GM04504 (cell line): ENCODE measurements around the gene OR5C1.
"Not testable (repeated sequence)": the region's sequence is repeated elsewhere in the genome, so short reads cannot be mapped to it uniquely, and the experiment has no call there.

Experiments
- DNase-seq: peaks from one replicate; pipeline ENCODE4 v3.0.0-alpha.2; 2012; ENCODE audit warnings: low read depth

OR5C1 gene

GRCh38 chr9:122810306-122810946, 21.7 kb downstream of the OR5C1 start:
- DNase-seq: peak; percentile 38

GRCh38 chr9:122812736-122813135, 24.0 kb downstream of the OR5C1 start:
- DNase-seq: no peak

GRCh38 chr9:122814545-122814944, 25.8 kb downstream of the OR5C1 start:
- DNase-seq: no peak

GRCh38 chr9:122815544-122815943, 26.8 kb downstream of the OR5C1 start:
- no peak for DNase-seq

GRCh38 chr9:122816163-122816867, 27.6 kb downstream of the OR5C1 start:
- no peak for DNase-seq

GRCh38 chr9:122819326-122819725, 30.6 kb downstream of the OR5C1 start:
- DNase-seq: no peak

- DNase-seq: no peak
Observed at GRCh38 chr9:122819791-122820489, 31.2 kb downstream of the OR5C1 start.

GRCh38 chr9:122820490-122820845, 31.7 kb downstream of the OR5C1 start:
- no peak for DNase-seq

GRCh38 chr9:122821278-122821943, 32.7 kb downstream of the OR5C1 start:
- DNase-seq: peak; percentile 13

GRCh38 chr9:122822056-122822455, 33.3 kb downstream of the OR5C1 start:
- DNase-seq: no peak

- DNase-seq: no peak
Observed at GRCh38 chr9:122822938-122823337, 34.2 kb downstream of the OR5C1 start.

- no peak for DNase-seq
Observed at GRCh38 chr9:122827761-122828093, 39.0 kb downstream of the OR5C1 start.

GRCh38 chr9:122828965-122829284, 40.2 kb downstream of the OR5C1 start:
- DNase-seq: not testable (repeated sequence)

GRCh38 chr9:122832194-122832593, 43.5 kb downstream of the OR5C1 start:
- no peak for DNase-seq

- no peak for DNase-seq
Observed at GRCh38 chr9:122835313-122835731, 46.6 kb downstream of the OR5C1 start.

- DNase-seq: no peak
Observed at GRCh38 chr9:122837266-122837850, 48.6 kb downstream of the OR5C1 start.

GRCh38 chr9:122838441-122838840, 49.7 kb downstream of the OR5C1 start:
- not testable (repeated sequence) for DNase-seq
